OCI-LY7 (cell line): ENCODE measurements around the gene DGKE. TPM values are rescaled to one million over a fixed set of nuclear protein-coding genes. Genes with fewer than 3 reads are reported as not detected.

Experiments used
- BruUV-seq: library from RNA; stranded (reverse); fragments of 400-500 nt; replicated peaks from 2 replicates; lab custom pipeline; 2021; lab: Mats Ljungman, UMichigan
- CTCF ChIA-PET: fragments of 300-600 bp; sonication (Branson Sonifier 250); formaldehyde crosslinking; loops from one replicate; lab custom pipeline; 2022; ENCODE audit warnings: antibody characterized with exemption; ENCODE audit not compliant: unreplicated experiment; lab: Charles Lee
- POLR2A ChIA-PET: fragments of 300-600 bp; sonication (Branson Sonifier 250); formaldehyde crosslinking; loops from one replicate; lab custom pipeline; 2022; ENCODE audit warnings: antibody characterized with exemption; lab: Charles Lee
- DNase-seq: peaks from one replicate; pipeline ENCODE4 v3.0.0-alpha.2; 2015; ENCODE audit warnings: low spot score
- H2AFZ ChIP-seq: fragments of 200-600 bp; sonication (generic), shearing (Covaris generic); 2 replicates; pipeline ENCODE4 v1.6.1; 2014; ENCODE audit warnings: mild to moderate bottlenecking, antibody characterized with exemption, low read length, moderate library complexity
- H3K27ac ChIP-seq: fragments of 200-600 bp; sonication (generic); 2 replicates; pipeline ENCODE4 v1.5.1; 2014; ENCODE audit warnings: mixed run types, low read depth, mild to moderate bottlenecking, moderate library complexity, low read length, inconsistent platforms; ENCODE audit not compliant: poor library complexity, severe bottlenecking
- H3K36me3 ChIP-seq: fragments of 200-600 bp; sonication (generic); 2 replicates; pipeline ENCODE4 v1.6.1; 2014; ENCODE audit warnings: mild to moderate bottlenecking, antibody characterized with exemption, low read length, moderate library complexity, mixed read lengths; ENCODE audit not compliant: insufficient read depth
- H3K4me1 ChIP-seq: fragments of 200-600 bp; sonication (generic); 2 replicates; pipeline ENCODE4 v1.5.1; 2014; ENCODE audit warnings: mild to moderate bottlenecking, low read length; ENCODE audit not compliant: insufficient read depth, poor library complexity, severe bottlenecking
- H3K4me2 ChIP-seq: fragments of 200-600 bp; sonication (generic); 2 replicates; pipeline ENCODE4 v1.6.1; 2014; ENCODE audit warnings: mild to moderate bottlenecking, low read length
- H3K4me3 ChIP-seq: fragments of 200-600 bp; sonication (generic); 2 replicates; pipeline ENCODE4 v1.5.1; 2014; ENCODE audit warnings: mild to moderate bottlenecking, low read depth, low read length; ENCODE audit not compliant: poor library complexity, severe bottlenecking
- H3K79me2 ChIP-seq: fragments of 200-600 bp; sonication (generic); 2 replicates; pipeline ENCODE4 v1.6.1; 2016; ENCODE audit warnings: low read depth, mild to moderate bottlenecking, low read length, moderate library complexity, mixed read lengths; ENCODE audit not compliant: insufficient read depth
- H3K9me2 ChIP-seq: fragments of 200-600 bp; sonication (generic); 2 replicates; pipeline ENCODE4 v1.6.1; 2016; ENCODE audit warnings: mild to moderate bottlenecking, low read length, mixed read lengths; ENCODE audit not compliant: insufficient read depth
- H3K9me3 ChIP-seq: fragments of 200-600 bp; sonication (generic); 2 replicates; pipeline ENCODE4 v1.6.1; 2014; ENCODE audit warnings: mild to moderate bottlenecking, mixed run types, low read length, mixed read lengths
- H4K20me1 ChIP-seq: fragments of 200-600 bp; sonication (generic); 2 replicates; pipeline ENCODE4 v1.6.1; 2014; ENCODE audit warnings: mild to moderate bottlenecking, antibody characterized with exemption, low read length, moderate library complexity, mixed read lengths; ENCODE audit not compliant: insufficient read depth
- CTCF ChIP-seq: fragments of 200-600 bp; sonication (generic); conservative IDR thresholded peaks from 2 replicates; pipeline ENCODE4 v1.5.1; 2014; ENCODE audit warnings: mild to moderate bottlenecking, antibody characterized with exemption, low read length, moderate library complexity, mixed read lengths
- EZH2phosphoT487 ChIP-seq: fragments of 200-600 bp; sonication (generic); IDR thresholded peaks from 2 replicates; pipeline ENCODE4 v1.6.1; 2018; ENCODE audit warnings: low read depth, borderline replicate concordance, mild to moderate bottlenecking, mixed run types, antibody characterized with exemption, low read length, moderate library complexity, mixed read lengths
- intact Hi-C: fragments of 100-400 bp; cut with micrococcal nuclease; formaldehyde crosslinking; loops from one replicate; pipeline ENCODE4 v1.10.0; 2022; ENCODE audit not compliant: unreplicated experiment
- total RNA-seq, 2 experiments: library from RNA; depleted of rRNA in 1 of 2; stranded (reverse); fragments of >200 nt in 1 of 2; shearing (Covaris generic) in 1 of 2; gene quantifications; 2 replicates each; pipeline ENCODE4 v1.2.3, GENCODE V29; 2014 to 2022

DGKE gene
- total RNA-seq, 2 experiments from 2014 or later, result 8.6 to 21.4 TPM

- Histone ChIP-seq H3K27ac (no peak overlapping the region), H3K4me1 (no peaks in the 10 kb centered on the region), H3K79me2 (no peaks in the 10 kb centered on the region), H3K36me3 (no peaks in the 10 kb centered on the region), H3K9me3 (no peaks in the 10 kb centered on the region), H3K4me3 (no peak overlapping the region), H2AFZ (no peak overlapping the region), H3K9me2 (no peaks in the 10 kb centered on the region), H4K20me1 (no peaks in the 10 kb centered on the region), H3K4me2 (no peak overlapping the region)
- no peak for DNase-seq
- ChIA-PET CTCF (no interaction called here), POLR2A (no interaction called here)
- TF ChIP-seq CTCF (no peak), EZH2phosphoT487 (no peak)
- no TSS peak for BruUV-seq
- intact Hi-C loops, result no loop called here
Measured at GRCh38 chr17:56809820-56810179, 24.2 kb upstream of the DGKE start.

GRCh38 chr17:56810343-56810742 lies 23.6 kb upstream of the DGKE start:
- no TSS peak for BruUV-seq
- POLR2A ChIA-PET, result no interaction called here
- H3K9me3 ChIP-seq, result no peaks in the 10 kb centered on the region

More at GRCh38 chr17:56810343-56810742, 23.6 kb upstream of the DGKE start:
- Histone ChIP-seq H3K27ac (no peak overlapping the region), H2AFZ (no peak overlapping the region), H3K79me2 (no peaks in the 10 kb centered on the region), H3K9me2 (no peaks in the 10 kb centered on the region), H3K36me3 (no peaks in the 10 kb centered on the region), H3K4me2 (no peak overlapping the region), H3K4me1 (no peaks in the 10 kb centered on the region), H3K4me3 (no peak overlapping the region), H4K20me1 (no peaks in the 10 kb centered on the region)
- DNase-seq, result no peak
- intact Hi-C loops, result no loop called here
- TF ChIP-seq CTCF (no peak), EZH2phosphoT487 (no peak)
- CTCF ChIA-PET, result no interaction called here
